ENCODE results near the gene SKP1. TPM values are rescaled to one million over a fixed set of nuclear protein-coding genes. Genes with fewer than 3 reads are reported as not detected.

SKP1 gene
- total RNA-seq, 2 donors from 2014 or later, result 357 to 427 TPM

DNA sequence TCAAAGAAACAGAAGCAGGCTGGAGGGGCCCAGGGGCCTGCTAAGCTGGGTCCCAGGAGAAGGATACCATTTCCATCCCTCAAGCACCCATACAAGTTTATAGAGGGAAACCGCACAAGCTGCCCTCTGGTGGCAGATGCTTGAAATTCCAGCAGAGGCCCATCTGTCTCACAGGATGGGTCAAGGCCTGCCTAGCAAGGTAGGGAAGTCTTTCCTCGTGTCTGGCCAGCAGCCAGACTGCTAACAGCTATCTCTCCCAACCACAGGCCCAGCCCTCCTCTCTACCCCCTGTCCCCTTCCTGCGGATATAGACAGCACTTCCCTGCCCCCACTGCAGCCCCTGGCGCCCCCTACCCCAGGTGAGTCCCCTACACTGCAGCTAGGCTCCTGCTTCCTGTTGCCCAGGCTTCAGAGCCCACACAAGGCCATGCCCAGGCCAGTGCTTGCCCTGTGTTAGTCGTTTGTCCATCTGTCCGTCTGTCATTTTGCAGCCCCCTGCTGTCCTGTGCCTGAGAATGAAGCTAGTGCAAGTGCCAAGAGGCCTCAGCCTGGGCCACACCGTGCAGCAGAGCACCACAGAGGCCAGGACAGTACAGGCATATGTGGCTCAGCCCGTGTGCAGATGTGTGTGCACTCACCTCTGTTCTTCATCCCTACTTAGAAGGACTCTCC is 36.1 kb downstream of the SKP1 start:
- H3K27me3 ChIP-seq (ENCODE audit: control insufficient read depth, insufficient read depth, low read length, poor library complexity, severe bottlenecking), result no peaks in the 10 kb centered on the region
- no peak overlapping the region for H3K9ac ChIP-seq (ENCODE audit: extremely low read depth, low read length, poor library complexity, severe bottlenecking)
- H3K9me3 ChIP-seq (ENCODE audit: control insufficient read depth, low read length), result no peaks in the 10 kb centered on the region
- WGBS, 2 experiments (ENCODE audit: insufficient coverage in 1 of 2, insufficient read length in 1 of 2), result 53 to 57% methylated on average over 4 to 8 of the region's 8 CpGs
- no peaks in the 10 kb centered on the region for H3K4me1 ChIP-seq (ENCODE audit: control insufficient read depth, insufficient read depth, low read length)
- peaks cover 65% of the 10 kb centered on the region for H3K36me3 ChIP-seq (ENCODE audit: control insufficient read depth, insufficient read depth, low read length)
- DNase-seq, result peak; percentile 92
- TF ChIP-seq, protein P1, sequence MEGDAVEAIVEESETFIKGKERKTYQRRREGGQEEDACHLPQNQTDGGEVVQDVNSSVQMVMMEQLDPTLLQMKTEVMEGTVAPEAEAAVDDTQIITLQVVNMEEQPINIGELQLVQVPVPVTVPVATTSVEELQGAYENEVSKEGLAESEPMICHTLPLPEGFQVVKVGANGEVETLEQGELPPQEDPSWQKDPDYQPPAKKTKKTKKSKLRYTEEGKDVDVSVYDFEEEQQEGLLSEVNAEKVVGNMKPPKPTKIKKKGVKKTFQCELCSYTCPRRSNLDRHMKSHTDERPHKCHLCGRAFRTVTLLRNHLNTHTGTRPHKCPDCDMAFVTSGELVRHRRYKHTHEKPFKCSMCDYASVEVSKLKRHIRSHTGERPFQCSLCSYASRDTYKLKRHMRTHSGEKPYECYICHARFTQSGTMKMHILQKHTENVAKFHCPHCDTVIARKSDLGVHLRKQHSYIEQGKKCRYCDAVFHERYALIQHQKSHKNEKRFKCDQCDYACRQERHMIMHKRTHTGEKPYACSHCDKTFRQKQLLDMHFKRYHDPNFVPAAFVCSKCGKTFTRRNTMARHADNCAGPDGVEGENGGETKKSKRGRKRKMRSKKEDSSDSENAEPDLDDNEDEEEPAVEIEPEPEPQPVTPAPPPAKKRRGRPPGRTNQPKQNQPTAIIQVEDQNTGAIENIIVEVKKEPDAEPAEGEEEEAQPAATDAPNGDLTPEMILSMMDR (conservative IDR thresholded peaks at IDR 0.05), result peak; percentile 92
- H3K27ac ChIP-seq (ENCODE audit: low read depth, low read length), result no peak overlapping the region
- Mint-ChIP-seq H3K36me3 (ENCODE audit: low read depth) (peaks cover 41% of the 10 kb centered on the region), H3K9me3 (no peaks in the 10 kb centered on the region), H3K27ac (no peak overlapping the region), H3K27me3 (ENCODE audit: insufficient read depth) (no peaks in the 10 kb centered on the region), H3K4me3 (no peak overlapping the region), H3K4me1 (peaks cover 3% of the 10 kb centered on the region)
- no peak overlapping the region for H3K4me3 ChIP-seq (ENCODE audit: low read length)

DNA sequence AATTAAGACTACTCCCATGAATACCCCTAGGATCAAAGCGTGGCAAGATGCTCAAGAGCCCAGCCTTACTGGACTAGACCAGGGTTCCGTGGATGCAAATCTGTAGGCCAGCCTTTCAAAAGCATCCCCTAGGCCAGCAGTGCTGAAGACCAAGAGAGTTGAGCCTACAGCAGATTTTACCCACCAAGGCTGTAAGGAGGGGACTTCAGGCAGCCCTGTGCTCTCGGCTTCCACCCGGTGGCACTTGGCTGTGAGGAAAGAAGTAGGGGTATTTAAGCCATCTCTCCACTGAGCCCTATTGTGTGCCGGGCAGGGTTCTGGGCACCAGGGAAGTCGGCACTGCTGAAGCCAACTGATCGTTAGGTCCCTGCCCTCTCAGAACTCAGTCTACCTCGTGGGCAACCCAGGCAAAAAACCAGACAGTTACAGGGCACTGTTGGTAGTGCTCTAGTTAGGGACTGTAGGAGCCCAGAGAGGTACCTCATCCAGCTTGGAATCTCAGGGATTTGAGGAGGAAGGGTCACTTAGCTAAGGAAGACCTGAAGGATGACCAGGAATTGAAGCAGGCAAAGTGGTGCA is 36.8 kb downstream of the SKP1 start:
- DNase-seq, result peak; percentile 40
- H3K36me3 ChIP-seq (ENCODE audit: control insufficient read depth, insufficient read depth, low read length), result peaks cover 58% of the 10 kb centered on the region
- H3K4me3 Mint-ChIP-seq, result no peak overlapping the region
- no peaks in the 10 kb centered on the region for H3K4me1 ChIP-seq (ENCODE audit: control insufficient read depth, insufficient read depth, low read length)
- H3K36me3 Mint-ChIP-seq (ENCODE audit: low read depth), result peaks cover 40% of the 10 kb centered on the region
- no peak overlapping the region for H3K4me3 ChIP-seq (ENCODE audit: low read length)
- no peaks in the 10 kb centered on the region for H3K27me3 Mint-ChIP-seq (ENCODE audit: insufficient read depth)
- 95 to 96% methylated on average over 8 of the region's 8 CpGs for WGBS, 2 experiments (ENCODE audit: insufficient coverage in 1 of 2, insufficient read length in 1 of 2)
- H3K27ac ChIP-seq (ENCODE audit: low read depth, low read length), result no peak overlapping the region
- no peaks in the 10 kb centered on the region for H3K9me3 ChIP-seq (ENCODE audit: control insufficient read depth, low read length)
- TF ChIP-seq, protein P1 (conservative IDR thresholded peaks at IDR 0.05), result no peak
- no peak overlapping the region for H3K27ac Mint-ChIP-seq
- no peaks in the 10 kb centered on the region for H3K9me3 Mint-ChIP-seq
- H3K4me1 Mint-ChIP-seq, result peaks cover 3% of the 10 kb centered on the region
- no peak overlapping the region for H3K9ac ChIP-seq (ENCODE audit: extremely low read depth, low read length, poor library complexity, severe bottlenecking)
- H3K27me3 ChIP-seq (ENCODE audit: control insufficient read depth, insufficient read depth, low read length, poor library complexity, severe bottlenecking), result no peaks in the 10 kb centered on the region

DNA sequence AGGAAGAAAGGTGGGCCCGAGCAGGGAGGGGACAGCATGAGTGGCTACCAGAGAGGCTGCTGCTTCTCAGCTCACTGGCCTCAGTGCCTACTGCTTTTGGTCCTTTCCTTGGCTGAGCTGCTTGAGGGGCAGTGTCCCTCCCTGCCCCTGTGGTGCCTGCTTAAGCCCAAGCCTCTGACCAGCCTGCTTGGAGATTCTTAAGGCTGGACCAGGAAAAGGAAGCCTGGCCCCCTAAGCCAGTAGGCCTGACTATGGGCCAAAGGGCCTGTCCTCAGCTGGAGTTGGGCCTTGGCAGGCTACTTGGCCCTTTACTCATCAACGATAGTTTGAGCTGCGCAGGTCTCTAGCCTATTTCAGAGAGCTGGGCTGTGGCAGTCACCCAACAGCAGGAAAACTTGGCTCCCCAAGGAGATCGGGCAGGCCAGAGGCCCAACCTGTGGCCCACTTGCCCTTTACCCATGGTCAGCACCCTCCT is 37.3 kb downstream of the SKP1 start:
- Mint-ChIP-seq H3K27ac (no peak overlapping the region), H3K36me3 (ENCODE audit: low read depth) (peaks cover 34% of the 10 kb centered on the region), H3K27me3 (ENCODE audit: insufficient read depth) (no peaks in the 10 kb centered on the region), H3K4me3 (no peak overlapping the region), H3K4me1 (peaks cover 3% of the 10 kb centered on the region), H3K9me3 (no peaks in the 10 kb centered on the region)
- Histone ChIP-seq H3K27ac (ENCODE audit: low read depth, low read length) (no peak overlapping the region), H3K27me3 (ENCODE audit: control insufficient read depth, insufficient read depth, low read length, poor library complexity, severe bottlenecking) (no peaks in the 10 kb centered on the region), H3K4me1 (ENCODE audit: control insufficient read depth, insufficient read depth, low read length) (no peaks in the 10 kb centered on the region), H3K9ac (ENCODE audit: extremely low read depth, low read length, poor library complexity, severe bottlenecking) (no peak overlapping the region), H3K36me3 (ENCODE audit: control insufficient read depth, insufficient read depth, low read length) (peaks cover 54% of the 10 kb centered on the region), H3K9me3 (ENCODE audit: control insufficient read depth, low read length) (no peaks in the 10 kb centered on the region), H3K4me3 (ENCODE audit: low read length) (no peak overlapping the region)
- DNase-seq, result no peak
- 94 to 97% methylated on average over 2 to 4 of the region's 4 CpGs for WGBS, 2 experiments (ENCODE audit: insufficient coverage in 1 of 2, insufficient read length in 1 of 2)
- TF ChIP-seq, protein P1 (conservative IDR thresholded peaks at IDR 0.05), result no peak
